ENCODE data around the gene ACTRT2.

ACTRT2 gene

DNA sequence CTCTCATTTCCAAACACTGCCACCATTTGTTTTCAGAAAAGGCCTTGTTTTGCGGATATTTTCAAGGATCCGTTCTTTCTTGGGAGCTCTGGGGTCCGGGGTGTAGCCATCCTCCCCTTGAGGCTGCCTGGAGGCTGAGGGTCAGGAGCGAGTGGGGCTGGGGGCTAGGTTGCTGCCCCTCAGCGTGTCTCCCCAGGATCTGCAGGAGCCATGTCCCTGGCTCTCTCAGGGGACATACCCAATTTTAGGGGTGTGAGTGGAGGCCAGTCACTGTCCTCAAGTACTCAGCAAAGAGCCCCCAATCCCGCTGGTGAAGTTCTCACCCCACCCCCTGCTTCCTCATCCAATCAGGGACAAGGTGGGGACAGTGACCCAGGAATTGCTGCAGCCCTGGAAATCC is 32.7 kb downstream of the ACTRT2 start:
- DNase-seq (ENCODE audit: low spot score): no peak
- in situ Hi-C loops (cut with MboI; ENCODE audit: low sequenced_read_pairs, unreplicated experiment): no loop called here
- TF ChIP-seq, protein P1, sequence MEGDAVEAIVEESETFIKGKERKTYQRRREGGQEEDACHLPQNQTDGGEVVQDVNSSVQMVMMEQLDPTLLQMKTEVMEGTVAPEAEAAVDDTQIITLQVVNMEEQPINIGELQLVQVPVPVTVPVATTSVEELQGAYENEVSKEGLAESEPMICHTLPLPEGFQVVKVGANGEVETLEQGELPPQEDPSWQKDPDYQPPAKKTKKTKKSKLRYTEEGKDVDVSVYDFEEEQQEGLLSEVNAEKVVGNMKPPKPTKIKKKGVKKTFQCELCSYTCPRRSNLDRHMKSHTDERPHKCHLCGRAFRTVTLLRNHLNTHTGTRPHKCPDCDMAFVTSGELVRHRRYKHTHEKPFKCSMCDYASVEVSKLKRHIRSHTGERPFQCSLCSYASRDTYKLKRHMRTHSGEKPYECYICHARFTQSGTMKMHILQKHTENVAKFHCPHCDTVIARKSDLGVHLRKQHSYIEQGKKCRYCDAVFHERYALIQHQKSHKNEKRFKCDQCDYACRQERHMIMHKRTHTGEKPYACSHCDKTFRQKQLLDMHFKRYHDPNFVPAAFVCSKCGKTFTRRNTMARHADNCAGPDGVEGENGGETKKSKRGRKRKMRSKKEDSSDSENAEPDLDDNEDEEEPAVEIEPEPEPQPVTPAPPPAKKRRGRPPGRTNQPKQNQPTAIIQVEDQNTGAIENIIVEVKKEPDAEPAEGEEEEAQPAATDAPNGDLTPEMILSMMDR (IDR thresholded peaks at IDR 0.05; ENCODE audit: borderline replicate concordance, control extremely low read depth, extremely low read depth, insufficient read depth, missing control alignments): no peak

DNA sequence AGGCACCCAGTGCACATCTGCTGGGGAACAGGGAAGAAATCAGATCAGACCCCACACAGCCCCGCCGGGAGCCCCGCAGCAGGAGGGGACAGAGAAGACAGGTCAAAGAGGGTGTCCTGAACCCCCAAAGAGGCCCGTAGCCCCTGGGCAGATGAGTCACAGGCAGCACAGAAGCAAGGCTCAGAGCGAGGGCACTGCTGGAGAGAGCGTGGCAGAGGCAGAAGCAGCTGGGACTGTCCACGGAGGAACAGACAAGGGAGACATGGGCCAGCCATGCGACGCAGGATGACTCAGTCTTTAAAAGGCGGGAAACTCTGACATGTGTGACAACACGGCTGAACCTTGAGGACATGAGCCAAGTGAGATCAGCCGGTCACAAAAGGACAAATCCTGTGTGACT is 33.2 kb downstream of the ACTRT2 start:
- TF ChIP-seq, protein P1 (IDR thresholded peaks at IDR 0.05; ENCODE audit: borderline replicate concordance, control extremely low read depth, extremely low read depth, insufficient read depth, missing control alignments): no peak
- in situ Hi-C loops (cut with MboI; ENCODE audit: low sequenced_read_pairs, unreplicated experiment): no loop called here
- no peak for DNase-seq (ENCODE audit: low spot score)

DNA sequence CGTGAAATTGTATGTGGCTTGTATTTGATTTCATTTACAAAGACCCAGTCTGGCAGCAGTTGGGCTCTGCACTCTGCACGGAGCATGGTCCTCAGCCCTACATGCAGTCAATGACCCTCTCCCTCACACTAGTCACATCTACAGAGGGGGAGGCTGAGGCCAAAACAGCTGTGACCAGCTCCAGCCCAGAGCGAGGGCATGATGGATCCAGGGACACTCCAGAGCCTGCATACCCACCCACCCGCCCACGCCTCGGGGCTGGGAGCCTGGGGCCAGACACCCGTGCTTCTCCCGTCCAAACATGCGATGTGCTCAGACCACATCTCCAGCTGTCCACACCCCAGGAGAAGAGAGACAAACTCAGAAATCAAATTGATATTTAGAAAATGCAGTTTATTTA is 33.8 kb downstream of the ACTRT2 start:
- TF ChIP-seq, protein P1 (IDR thresholded peaks at IDR 0.05; ENCODE audit: borderline replicate concordance, control extremely low read depth, extremely low read depth, insufficient read depth, missing control alignments): no peak
- no peak for DNase-seq (ENCODE audit: low spot score)
- in situ Hi-C loops (cut with MboI; ENCODE audit: low sequenced_read_pairs, unreplicated experiment): no loop called here

DNA sequence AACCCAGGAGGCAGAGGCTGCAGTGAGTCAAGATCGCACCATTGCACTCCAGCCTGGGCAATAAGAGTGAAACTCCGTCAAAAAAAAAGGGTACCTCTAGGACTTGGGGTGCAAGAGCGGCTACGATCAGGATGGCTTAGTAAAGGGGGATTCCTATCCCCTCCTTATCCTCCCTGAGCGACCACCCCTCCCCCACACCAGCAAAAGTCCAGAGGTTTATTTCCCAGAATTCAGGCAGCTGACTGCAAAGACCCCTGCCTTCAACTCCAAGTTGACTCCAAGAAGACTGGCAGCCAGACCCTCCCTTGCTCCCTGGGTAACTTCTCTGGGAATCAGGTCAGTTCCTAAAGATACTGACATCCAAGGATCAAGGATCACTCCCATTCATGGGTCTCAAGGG is 35.4 kb downstream of the ACTRT2 start:
- no peak for DNase-seq (ENCODE audit: low spot score)
- TF ChIP-seq, protein P1 (IDR thresholded peaks at IDR 0.05; ENCODE audit: borderline replicate concordance, control extremely low read depth, extremely low read depth, insufficient read depth, missing control alignments): no peak
- in situ Hi-C loops (cut with MboI; ENCODE audit: low sequenced_read_pairs, unreplicated experiment): no loop called here

DNA sequence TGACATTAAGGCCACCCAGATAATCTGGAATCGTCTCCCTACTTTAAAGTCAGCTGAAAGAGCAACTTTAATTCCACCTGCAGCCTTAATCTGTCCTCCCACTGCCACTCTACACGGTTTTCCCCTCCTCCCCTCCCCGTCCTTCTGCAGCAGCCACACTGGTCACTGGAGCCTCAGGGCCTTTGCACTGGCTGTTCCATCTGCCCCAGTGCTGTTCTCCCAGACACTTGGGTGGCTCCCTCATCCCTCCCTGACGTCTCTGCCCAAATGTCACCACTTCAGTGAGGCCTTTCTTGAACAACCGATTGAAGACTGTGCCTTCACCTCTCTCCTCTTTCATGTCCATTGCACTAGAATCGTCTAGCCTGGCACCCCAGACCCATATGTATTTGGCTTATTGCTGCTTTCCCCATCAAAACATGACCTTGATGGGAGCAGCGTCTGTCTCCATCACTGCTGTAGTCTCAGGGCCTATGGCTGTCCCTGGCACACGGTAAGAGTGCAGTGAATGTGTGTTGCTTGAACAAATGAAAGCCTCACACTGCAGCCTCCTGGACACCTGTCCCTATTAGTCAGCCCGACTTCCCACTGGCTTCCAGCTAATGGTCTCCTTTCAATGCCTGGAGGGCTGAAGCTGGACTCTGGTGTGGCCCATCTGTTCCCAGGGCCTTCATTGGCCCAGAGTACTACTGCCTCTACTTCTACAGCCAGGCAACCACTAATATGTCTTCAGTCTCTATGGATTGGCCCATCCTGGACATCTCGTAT is 37.2 kb downstream of the ACTRT2 start:
- TF ChIP-seq, protein P1 (IDR thresholded peaks at IDR 0.05; ENCODE audit: borderline replicate concordance, control extremely low read depth, extremely low read depth, insufficient read depth, missing control alignments): no peak
- no peak for DNase-seq (ENCODE audit: low spot score)
- in situ Hi-C loops (cut with MboI; ENCODE audit: low sequenced_read_pairs, unreplicated experiment): no loop called here

DNA sequence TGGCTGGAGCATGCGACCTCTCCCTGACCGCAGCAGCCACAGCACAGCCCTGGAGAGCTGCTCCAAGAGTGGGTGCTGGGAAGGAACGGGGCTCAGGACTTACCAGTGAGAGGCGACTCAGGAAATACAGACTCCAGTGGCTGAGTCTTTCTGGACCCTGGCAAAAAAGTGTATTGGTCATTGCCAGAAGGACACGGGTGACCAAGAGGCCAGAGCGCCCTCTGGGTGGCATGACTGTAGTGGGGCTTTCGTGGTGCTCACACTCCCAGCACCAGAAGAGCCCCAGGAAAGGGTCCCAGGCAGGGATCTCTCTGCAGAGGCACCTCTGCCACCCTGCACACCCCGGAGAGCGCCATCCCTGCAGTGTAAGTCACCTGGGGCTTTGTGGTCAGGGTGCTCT is 38.9 kb downstream of the ACTRT2 start:
- DNase-seq (ENCODE audit: low spot score): no peak
- TF ChIP-seq, protein P1 (IDR thresholded peaks at IDR 0.05; ENCODE audit: borderline replicate concordance, control extremely low read depth, extremely low read depth, insufficient read depth, missing control alignments): no peak
- in situ Hi-C loops (cut with MboI; ENCODE audit: low sequenced_read_pairs, unreplicated experiment): no loop called here
